NCI-H1417 (cell line): ENCODE measurements around the gene RREB1.

ENCODE experiments used
- DNase-seq, 3 experiments: peaks; one replicate each; lab custom pipeline; 2025; lab: John Stamatoyannopoulos, UW

RREB1 gene

DNA sequence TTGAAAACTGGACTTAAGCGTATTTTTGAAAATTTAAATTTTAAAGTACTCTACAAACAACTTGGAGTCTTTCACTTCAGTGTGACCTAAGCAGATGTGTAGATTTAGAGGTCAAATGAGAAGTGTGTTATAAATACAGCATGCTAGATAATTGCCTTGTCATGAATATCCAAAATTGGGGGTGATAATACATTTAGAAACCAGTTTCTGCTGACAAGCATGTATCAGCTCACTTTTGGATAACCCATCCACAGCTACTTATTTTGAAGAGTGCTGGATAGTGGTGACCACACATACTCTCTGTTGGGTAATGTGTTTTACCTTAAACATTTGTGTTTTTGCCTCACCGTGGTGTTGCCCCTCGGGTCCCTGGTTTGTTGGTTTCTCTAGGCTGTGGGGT lies 14.9 kb downstream of the RREB1 start:
- DNase-seq: no peak

DNA sequence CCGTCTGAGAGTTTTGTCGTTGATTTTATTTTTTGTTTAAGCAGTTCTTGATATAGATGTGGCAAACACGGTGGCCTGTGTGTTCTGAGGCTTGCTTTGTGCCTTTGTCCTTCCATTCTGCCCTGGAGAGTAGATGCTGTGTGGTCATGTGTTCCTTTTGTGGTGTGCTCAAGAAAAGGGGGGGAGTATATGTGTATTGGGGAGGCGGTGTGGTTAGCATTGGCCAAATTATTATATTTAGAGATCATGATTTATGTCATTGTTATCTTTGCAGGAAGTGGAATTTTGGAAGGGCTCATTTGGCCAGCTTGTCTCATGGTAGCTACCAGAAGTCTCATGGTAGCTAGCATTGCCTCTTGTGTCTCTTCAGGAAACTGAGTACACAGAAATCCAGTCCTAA lies 16.4 kb downstream of the RREB1 start:
- no peak for DNase-seq

DNA sequence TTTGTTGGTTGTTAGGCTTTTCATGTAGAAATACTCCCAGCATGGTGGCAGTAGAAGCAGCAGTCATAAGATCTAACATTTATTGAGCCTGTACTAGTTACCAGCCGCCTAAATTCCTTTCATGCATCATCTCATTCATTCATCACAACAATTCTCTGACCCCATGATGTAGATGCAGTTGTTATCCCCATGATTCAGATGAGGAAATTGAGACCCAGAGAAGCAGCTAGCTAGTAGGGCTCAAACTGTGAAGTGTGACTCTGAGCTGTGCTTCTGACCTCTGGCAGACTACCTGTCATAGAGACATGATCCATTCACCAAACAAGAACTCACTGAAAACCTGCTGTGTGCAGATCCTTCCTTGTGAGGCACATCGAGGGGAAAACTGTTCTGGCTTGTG lies 16.9 kb downstream of the RREB1 start:
- no peak for DNase-seq

DNA sequence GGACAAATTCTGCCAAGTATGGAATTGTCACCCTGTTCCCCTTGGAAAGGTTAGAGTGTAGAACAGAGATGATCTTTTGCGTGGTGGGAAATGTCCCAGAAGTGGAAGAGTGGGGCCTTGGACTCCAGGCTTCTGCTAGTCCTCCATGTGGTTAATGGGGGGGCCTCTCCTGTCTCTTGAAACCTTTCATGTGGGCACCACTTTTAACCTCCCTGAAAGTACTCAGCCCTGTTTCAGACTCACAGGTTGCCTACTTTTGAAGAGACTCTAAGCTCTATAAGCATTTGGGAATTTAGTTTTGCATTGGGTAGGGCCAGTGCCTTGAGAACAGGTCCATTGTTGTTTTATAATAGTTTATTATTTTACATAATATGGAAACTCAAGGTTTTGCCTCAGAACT lies 17.5 kb downstream of the RREB1 start:
- DNase-seq: no peak

DNA sequence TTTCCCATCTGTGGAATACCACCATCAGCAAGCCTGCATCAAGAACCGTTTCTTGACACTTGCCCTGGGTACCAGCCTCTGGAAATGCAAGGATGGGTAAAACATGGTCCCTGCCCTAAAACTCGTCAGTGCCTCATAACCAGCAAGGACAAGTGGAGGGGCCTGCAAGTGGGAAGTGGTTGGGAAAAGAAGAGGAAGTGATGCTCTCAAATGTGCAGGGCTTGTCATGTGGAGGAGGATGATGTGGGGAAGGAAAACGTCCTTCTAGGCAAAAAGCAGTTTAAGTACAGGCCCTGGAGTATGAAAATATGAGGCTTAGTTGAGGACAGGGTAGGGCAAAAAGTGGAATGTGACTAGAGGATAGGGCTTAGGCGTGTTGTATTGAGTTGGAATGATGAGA lies 19.0 kb downstream of the RREB1 start:
- DNase-seq: no peak

DNA sequence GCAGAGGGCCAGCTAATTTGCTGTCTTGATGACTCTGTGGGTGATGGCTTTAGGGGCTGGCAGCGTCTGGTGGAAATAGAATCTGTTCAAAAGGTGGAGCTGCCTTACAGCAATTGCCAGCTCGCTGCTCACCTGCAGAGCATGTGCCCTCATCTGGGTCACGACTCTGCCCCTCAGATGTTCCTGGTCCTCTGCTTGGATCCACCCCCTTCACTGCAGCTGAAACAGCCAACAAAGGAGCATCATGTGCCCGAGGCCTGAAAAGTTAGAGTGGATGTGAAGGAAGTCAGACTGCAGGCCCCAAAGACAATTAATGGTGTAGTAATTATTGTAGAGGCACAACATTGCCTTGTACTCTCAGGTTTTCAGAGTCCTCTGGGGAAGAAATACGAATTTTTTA lies 19.9 kb downstream of the RREB1 start:
- DNase-seq: no peak

DNA sequence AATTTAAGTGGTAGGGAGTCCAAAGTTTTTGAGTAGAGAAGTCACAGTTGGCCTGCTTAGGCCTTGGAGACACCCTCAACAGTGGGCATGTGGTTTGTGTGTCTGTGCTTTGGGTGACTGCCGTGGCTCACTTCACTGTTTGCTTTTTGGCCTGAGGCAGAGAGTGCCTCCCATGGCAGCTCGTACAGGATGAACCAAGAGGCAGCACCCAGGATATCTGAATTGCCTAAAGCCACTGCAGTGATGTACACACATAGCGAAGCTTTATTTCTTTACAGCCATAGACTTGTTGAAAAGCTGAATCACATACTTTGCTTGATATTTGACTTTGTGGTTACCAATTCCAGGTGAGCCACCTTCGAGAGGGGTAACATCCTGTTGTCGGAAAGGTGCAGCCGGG lies 21.6 kb downstream of the RREB1 start:
- DNase-seq: no peak

DNA sequence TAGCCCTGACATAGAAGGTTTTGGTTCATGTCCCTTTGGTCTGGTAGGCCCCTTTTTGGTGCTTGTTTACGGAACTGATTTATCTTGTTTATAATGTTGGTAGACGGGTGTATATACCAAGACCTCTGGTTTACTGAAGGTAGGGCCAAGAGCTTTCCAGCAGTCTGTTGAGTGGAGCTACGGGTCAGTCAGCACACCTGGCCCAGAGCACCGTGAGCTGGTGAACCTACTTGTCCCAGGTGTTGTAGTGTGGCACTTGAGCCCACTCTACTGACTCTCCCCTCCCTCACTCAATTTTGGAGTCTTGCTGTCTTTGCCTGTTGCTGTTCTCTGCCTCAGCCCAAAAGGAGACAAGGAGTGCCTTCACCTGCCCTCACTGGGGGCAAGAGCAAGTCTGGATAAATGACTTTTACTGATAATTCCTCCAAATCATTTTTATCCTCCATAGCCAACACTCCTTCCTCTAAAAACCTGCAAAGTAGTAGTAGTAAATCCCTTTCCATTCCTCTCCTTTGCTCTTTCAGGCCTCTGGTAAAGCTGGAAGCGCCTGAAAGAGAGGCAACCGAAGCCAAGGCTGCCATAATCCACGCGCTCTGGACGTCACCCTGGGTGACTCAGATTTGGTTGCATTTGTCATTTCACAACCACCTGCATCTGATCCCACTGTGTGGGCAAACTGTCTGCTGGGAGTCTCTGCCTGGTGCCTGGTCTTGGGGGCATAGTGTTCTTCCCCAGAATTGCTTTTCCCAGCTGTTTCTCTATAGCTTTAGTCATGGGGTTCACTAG lies 22.2 kb downstream of the RREB1 start:
- peak in 1 of 3 experiments; percentile 36 for DNase-seq

DNA sequence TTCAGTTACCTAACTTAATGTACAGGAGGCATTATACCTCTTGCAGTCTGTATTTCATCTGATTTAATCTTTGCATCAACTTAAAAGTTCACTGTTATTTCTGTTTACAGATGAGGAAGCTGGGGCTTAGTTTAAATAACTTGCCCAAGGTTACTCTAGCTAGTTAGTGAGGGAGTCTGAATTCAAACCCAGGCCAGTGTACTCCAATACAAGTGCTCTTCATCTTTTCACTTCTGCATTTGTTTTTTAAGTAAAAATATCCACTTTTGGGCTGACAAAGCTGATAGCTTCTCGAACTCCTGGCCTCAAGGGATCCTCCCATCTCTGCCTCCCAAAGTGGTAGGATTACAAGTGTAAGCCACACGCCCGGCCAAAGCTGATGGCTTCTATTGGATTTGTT lies 23.6 kb downstream of the RREB1 start:
- DNase-seq: no peak

DNA sequence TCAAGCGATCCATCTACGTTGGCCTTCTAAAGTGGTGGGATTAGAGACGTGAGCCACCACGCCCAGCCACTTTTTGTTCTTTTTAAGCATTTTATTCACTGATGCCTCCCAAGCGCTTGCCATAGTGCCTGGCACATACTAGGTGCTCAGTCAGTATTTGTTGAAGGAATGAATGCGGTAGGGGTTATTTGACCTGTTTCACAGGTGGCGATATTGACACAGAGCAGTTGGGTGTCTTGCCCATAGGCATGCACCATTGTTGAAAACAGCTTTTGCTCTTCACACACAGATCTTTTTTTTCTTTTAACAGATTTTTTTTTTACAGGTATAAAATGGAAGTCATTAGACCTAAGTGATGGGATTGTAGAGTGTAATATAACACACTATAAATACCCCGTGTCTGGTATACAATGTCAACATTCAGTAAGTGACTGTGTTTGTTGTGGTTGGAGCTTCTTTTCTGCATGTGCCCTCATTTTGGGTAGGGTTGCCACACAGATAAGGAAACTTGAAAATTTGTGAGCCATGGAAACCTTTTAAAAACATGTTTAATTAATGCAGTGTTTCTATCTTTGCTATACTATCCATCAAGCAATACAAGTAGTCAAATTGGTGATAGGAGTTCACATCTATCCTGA lies 24.8 kb downstream of the RREB1 start:
- DNase-seq: peak in 1 of 3 experiments; percentile 68

DNA sequence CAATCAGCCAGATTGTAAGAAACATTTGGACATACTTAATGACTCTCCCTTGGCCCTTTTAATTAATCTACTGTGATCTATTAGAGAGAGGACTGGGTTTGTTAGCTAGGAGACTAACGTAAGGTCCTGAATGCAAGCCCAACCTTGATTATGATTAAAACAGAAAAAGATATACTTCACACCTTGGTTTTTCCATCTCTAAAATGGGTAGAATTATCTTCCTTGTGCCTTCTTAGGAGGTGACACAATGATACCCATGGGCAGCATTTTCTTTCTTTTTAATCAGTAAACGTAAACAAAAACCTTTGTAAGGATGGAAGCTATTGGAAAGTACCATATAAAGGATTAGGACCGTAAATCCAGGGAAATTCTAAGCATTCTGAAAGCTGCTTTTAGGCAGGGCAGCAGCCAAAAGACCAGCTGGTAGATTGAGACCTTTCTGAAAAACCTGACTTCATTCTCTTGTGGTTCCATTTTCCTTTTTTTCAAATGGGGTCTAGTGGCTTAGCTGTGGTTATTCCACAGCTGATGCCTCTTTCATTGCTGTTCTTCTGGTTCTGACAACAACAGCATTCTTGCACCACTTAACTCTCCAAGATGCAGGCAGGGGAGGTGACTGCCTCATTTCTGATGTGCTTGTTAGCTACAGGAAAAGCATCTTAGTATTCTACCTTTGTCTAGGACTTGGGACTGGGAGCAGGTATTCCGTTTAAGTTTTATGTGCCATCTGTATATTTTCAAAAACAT lies 27.4 kb downstream of the RREB1 start:
- no peak for DNase-seq

DNA sequence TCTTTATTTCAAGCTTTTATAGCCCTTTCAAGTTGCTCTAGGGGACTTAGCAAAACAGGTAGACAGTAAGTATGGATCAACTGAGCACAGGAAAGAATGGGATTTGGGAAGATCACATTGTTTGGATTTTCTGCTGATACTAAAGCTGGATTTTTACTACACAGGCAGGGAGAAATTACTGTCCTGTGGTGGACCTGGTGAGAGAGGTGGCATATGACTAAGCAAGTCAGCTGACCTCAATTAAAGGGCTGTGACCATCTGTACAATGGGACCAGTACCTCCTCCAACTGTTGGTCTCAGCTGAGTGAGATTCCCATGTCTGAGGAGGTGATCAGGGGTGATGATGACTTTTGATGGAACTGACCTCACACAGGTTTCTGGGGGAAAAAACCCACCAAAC lies 28.0 kb downstream of the RREB1 start:
- no peak for DNase-seq

DNA sequence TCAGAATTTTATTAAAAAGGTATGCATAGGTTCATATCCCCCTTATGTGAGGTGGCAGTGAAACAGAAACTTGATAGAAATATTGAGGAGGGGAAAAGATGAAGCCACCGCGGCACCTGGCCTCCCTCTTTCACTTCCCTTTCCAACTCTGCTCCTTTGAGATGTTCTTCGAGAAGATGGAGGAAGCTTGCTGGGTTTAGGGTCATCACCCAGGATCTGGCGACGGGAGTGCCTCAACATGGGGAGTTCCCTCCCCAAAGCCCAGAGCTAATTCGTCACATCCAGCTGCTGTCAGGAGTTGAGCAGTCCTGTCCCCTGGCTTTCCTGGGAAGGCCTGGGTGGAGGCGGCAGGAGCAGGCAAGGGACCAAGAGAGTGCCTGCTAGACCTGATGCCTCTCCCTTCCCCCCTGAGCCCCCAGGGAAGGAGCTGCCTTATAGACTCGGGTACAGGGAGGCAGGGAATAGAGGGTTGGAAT lies 29.1 kb downstream of the RREB1 start:
- DNase-seq: no peak

DNA sequence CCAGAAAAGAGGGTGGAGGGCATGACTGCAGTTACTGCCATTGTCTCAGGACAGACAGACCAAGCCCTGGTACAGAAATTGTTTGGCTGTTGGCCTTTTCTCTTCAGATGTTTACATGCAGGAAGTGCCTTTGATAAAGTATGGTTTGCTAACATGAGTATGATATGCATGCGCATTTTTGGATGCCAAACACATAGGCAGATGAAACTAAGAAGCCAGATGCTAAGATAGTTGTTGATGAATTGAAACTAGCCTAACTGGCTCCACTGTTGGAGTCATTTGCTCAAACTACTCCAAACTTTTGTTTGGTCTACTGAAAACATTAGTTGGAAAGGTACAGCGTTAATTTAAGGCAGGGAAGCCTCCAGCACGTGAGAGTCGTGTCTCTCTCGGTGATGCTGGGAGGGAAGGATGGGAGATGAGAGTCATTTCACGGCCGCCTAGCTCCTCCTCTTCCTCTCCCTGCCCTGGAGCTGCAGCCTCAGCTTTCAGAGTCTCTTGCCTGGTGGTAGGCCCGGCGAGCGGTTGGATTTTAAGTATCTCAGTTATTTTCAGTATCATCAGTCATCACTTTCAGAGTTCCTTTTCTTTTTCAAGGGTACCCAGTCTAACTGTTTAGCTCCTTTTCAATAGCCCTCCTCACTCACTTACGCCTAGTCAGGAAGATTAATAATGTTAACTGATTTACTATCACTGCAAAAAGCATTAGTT lies 29.7 kb downstream of the RREB1 start:
- peak in 1 of 3 experiments; percentile 29 for DNase-seq

DNA sequence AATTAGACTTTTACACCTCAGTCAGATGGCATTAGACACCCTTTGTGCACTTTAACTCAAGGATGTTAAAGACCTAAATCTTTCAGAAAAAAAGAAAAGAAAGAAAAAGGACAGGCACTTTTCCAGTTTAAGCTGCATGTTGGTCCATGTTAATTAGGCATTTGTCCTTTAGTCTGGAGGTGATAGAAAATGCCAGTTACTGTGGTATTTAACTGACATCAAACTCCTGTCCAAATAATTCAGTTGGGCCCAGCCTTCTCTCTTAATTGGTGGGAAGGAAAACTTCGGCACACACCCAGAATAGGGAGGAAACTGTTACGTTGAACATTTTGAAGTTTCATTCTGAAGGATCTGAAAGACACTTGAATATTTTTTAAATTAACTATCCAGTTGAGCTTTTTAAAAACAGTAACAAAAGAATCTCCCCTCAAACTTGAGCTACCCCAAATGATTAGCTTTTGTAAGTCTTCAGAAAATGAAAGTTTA lies 30.3 kb downstream of the RREB1 start:
- DNase-seq: peak in 1 of 3 experiments; percentile 25

DNA sequence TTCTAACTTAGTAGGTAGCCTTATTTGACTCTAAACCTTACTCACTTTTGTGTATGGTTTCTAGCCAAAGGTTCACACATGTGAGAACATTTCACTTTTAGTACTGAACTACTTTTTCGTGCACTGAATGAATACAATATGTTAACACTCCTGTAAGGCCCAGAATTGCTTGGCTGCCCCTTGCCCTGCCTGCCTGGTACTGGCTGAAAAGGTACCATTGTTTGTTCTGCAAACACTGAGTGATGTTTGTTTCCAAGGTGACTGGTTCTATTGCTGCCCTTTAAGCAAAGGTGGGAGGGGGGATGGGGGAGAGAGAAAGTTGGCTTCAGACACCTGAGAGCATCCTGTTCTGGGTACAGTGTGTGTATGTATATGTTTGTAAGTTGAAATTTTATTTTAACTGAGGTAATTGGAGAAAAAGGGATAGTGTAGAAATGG lies 31.2 kb downstream of the RREB1 start:
- peak; percentile 75 to 95 (median 84) for DNase-seq

DNA sequence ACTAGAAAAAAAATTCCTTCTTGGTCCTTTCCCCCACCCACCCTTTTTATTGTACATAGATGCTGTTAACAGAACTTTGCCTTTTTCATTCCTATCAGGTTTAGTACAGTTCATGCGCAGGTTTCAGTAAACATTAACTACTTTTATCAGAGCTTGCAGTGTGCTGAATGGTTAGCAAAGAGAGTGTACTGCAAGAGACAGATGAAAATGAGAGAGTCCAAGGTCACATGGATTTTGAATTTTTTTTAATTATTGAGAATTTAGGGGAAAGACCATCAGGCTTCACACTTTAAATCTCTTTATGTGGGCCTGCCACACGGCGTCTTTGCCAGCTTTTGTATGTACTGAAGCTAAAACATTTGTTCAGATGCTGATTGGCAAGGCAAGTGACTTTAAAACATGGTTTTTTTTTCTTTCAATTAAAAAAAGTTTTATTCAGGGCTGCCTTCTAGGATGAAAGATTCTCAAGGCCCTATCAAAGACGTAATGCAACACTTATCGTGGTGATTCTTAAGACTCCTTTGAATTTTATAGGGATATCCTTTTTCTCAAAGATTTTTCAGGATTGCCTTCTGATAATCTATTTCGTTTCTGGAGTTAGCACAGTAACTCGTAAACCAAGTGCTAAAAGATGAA lies 32.2 kb downstream of the RREB1 start:
- DNase-seq: no peak

DNA sequence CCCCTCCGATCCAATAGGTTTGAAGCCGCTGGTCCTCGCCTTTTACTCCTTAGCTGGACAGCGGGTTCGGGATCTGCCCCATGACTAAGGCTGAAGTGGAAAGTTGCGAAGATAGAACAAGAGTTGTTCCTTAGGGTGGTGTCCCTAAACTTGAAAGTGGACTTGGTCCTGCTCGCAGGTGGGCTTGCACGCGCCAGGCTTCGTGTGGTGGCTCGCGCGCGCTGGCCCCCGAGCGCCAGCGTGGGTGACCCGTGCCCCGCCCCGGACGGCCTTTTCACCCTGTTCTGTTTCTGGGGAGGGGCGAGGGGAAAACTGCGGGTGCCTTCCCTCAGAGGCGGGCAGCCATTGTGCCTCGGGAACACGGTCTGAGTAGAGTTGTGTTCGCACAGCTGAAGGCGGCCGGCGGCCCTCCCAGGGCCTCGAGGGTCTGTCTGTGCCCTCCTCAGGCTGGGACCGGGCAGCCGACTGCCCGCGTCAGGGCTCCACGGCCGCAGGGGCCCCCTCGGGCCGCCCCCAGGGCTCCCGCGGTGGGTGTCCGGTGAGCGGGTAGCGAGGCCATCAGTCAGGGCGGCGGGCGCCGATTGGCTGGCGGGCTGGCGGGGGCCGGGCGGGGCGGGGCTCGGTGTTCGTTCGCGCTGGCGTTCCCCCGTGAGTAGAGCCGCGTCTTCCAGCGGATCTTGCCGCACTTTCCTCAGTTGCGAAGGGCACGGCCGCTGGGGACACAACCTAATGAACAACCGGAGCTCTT lies 33.0 kb downstream of the RREB1 start:
- DNase-seq: peak; percentile 73 to 75 (median 74)

DNA sequence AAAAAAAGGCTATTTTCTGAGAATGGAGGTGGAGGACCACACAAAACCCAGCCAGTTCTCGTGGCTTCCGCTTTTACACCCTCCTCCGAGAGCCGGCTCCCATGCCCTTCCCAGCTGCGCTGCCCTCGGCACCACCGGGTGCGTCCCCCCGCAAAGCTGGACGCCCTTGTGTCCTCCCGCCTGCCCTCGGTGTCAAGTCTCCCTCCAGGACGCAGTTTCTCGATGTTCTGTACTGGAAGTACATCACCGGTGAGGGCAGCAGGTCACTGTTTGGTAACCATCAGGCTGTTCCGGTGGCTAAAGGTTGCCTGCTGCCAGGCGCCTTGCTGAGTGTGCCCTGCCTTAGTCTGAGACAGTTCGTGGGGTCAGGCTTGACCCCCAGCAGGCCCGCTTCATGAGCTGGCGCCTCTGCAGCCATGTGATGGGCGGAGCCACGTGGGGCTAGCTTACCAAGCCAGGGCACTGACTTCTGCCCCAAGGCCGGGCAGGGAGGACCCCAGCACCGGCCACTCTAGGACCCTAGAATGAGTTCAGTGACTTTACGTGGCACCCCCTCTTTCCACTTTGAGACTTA lies 34.6 kb downstream of the RREB1 start:
- DNase-seq: no peak

DNA sequence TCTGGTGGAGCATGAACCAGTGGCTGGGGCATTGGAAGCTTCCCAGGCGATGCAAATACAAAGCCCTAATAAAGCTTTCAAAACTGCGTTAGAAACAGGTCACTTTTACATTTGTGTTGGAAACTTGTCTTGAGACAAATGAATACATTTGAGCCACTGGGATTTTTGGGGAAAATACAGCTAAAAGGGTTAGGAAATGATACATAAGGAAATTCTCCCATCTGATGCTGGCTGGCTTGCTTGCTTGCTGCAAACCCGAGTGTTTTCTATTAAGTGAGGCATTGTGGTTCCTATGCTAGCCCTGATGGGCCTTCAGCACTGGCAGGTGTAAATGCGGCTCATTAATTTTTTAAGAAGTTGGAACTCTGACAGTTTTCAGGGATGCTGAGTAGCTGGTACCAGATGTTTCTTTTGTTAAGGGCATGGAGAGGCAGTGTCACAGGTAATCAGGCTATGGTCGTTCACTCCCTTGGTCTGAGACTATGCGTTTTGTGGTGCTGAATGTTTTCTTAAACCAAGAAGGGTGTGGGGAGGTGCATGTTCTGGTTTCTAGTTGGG lies 35.2 kb downstream of the RREB1 start:
- DNase-seq: peak; percentile 66 to 93 (median 86)
